Activated naive CD4-positive, alpha-beta T cell treated with anti-CD3 and anti-CD28 coated beads for 36 hours (primary cell): ENCODE data around the gene KIRREL3. TPM values are rescaled to one million over a fixed set of nuclear protein-coding genes. Genes with fewer than 3 reads are reported as not detected.

Experiments used
- CTCF ChIA-PET: fragments of 350-600 bp; sonication (Branson Sonifier 250); formaldehyde crosslinking; loops from one replicate; lab custom pipeline; 2021; ENCODE audit warnings: antibody characterized with exemption; lab: Charles Lee
- DNase-seq: peaks from one replicate; pipeline ENCODE4 v3.0.0-alpha.2; 2020
- H3K27ac Mint-ChIP-seq: one replicate; pipeline ENCODE4 v1.8.0; 2021; ENCODE audit warnings: mild to moderate bottlenecking, mixed read lengths
- H3K27me3 Mint-ChIP-seq: one replicate; pipeline ENCODE4 v1.8.0; 2021; ENCODE audit warnings: low read depth, mixed read lengths
- H3K36me3 Mint-ChIP-seq: one replicate; pipeline ENCODE4 v1.8.0; 2021; ENCODE audit warnings: low read depth, mixed read lengths
- H3K4me1 Mint-ChIP-seq: one replicate; pipeline ENCODE4 v1.8.0; 2021; ENCODE audit warnings: low read depth, mixed read lengths
- H3K4me3 Mint-ChIP-seq: one replicate; pipeline ENCODE4 v1.8.0; 2021; ENCODE audit warnings: mild to moderate bottlenecking, moderate library complexity, mixed read lengths
- H3K9me3 Mint-ChIP-seq: one replicate; pipeline ENCODE4 v1.8.0; 2021; ENCODE audit warnings: mixed read lengths
- intact Hi-C: fragments of 100-400 bp; cut with micrococcal nuclease; formaldehyde crosslinking; loops from one replicate; pipeline ENCODE4 v1.15.1; 2023
- total RNA-seq, 2 experiments: library from RNA; stranded (reverse); gene quantifications; one replicate each; pipeline ENCODE4 v1.2.3, GENCODE V29; 2021

The KIRREL3 gene
- total RNA-seq, 2 experiments from 2014 or later: not detected

DNA sequence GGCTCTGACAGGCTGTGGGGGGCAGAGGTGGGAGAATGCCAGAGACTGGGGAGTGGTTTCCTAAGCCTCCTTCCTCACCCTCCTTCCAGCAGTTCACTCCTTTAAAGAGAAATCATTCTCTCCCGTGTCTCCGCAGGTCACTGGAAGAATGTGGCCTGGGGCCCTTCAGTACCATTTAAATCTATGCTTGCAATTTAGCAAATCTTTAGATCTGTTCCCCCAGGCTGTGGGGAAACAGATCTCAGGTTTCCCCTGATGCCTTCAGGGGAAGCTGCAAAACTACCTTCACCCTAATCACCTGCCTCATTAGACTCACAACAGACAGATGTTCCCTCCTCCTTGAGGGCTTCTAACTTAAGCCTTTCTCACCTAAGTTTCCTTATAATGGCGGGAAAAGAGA, 55.3 kb downstream of the KIRREL3 start:
- no peaks in the 10 kb centered on the region for H3K9me3 Mint-ChIP-seq
- CTCF ChIA-PET: no interaction called here
- no peak overlapping the region for H3K4me3 Mint-ChIP-seq
- no peak for DNase-seq
- no peaks in the 10 kb centered on the region for H3K4me1 Mint-ChIP-seq
- no peak overlapping the region for H3K27ac Mint-ChIP-seq
- intact Hi-C loops: no loop called here
- H3K36me3 Mint-ChIP-seq: no peaks in the 10 kb centered on the region
- H3K27me3 Mint-ChIP-seq: peaks cover 3% of the 10 kb centered on the region

DNA sequence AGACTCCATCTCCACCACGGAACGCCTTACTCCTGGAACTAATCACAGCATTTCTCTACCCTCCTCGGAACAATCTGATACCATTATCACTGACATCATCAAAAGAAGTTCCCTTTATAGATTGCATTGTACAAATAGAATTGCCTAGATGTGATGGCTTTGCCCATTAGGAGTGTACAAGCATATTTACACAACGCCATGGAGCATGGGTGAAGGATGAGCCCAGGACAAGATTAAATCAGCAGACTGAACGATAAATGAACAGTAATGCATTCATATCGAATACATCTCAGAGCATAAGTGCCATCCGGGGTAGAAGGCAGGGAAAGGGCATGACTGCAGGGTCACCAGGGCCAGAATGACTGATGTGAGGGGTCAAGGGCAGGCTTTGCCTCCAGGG, 57.3 kb downstream of the KIRREL3 start:
- Mint-ChIP-seq H3K9me3 (no peaks in the 10 kb centered on the region), H3K4me1 (no peaks in the 10 kb centered on the region)

DNA sequence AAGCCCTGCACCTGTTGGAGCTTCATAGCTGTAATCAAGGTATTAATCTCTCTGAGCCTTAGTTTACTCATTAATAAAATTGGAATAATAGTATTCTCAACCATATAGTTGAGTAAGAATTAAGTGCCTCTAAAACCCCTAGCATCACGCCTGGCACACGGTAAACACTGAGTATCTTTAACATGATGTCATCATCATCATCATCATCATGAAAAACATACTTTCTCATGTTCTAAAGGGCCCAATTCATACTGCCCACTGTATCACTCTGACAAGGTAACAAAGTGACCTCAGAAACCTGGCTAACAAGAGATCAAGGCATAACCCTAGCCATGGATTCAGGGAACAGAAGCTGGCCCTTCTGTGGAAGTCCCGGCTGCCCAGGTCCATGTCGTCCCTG, 58.4 kb downstream of the KIRREL3 start:
- no peaks in the 10 kb centered on the region for H3K9me3 Mint-ChIP-seq
- H3K36me3 Mint-ChIP-seq: no peaks in the 10 kb centered on the region
- intact Hi-C loops: no loop called here
- CTCF ChIA-PET: no interaction called here
- H3K27ac Mint-ChIP-seq: no peak overlapping the region
- H3K27me3 Mint-ChIP-seq: no peaks in the 10 kb centered on the region
- no peaks in the 10 kb centered on the region for H3K4me1 Mint-ChIP-seq
- DNase-seq: no peak
- H3K4me3 Mint-ChIP-seq: no peak overlapping the region

More for the DNA sequence above, 57.3 kb downstream of the KIRREL3 start:
- Mint-ChIP-seq H3K27ac (no peak overlapping the region), H3K27me3 (no peaks in the 10 kb centered on the region), H3K4me3 (no peak overlapping the region), H3K36me3 (no peaks in the 10 kb centered on the region)
- intact Hi-C loops: no loop called here
- CTCF ChIA-PET: no interaction called here
- no peak for DNase-seq

DNA sequence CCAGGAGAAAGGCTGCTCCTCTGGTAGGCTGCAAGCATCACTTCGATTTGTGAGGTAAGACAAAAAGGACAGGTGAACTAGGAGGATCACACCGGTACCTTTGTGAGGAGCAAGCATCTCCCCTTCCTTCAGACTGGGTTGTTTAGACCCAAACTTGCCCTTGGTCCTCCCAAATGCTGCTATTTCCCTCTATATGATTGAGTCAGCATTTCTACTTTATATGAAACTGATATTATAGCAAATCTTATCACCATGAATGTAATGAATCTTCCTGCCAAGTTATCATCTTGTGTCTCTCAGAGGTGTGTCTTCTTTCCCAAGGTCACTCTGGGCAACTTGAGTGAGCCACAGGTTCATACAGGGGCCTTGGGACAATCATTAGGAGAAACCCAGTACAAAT, 61.0 kb downstream of the KIRREL3 start:
- Mint-ChIP-seq H3K27me3 (no peaks in the 10 kb centered on the region), H3K27ac (no peak overlapping the region), H3K4me3 (no peak overlapping the region), H3K36me3 (no peaks in the 10 kb centered on the region), H3K4me1 (no peaks in the 10 kb centered on the region), H3K9me3 (no peaks in the 10 kb centered on the region)
- DNase-seq: no peak
- CTCF ChIA-PET: no interaction called here
- intact Hi-C loops: no loop called here

DNA sequence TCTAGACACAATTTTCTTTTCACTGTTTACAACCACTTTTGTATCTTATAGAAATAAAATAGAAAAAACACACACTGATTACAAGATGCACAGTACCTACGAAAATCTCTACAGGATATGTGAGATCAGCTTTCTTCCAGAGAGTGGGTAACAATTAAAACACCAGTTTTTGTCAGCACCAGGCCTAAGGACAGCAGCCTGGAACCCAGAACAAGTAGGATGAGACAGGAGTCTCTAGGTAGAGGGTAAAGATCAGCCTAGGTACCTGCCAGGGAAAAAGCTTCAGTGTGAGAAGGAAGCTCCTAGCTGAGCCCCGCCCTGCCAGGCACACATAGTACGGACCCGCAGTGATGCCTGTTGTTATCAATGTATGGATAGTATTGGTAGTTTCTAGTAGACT, 61.9 kb downstream of the KIRREL3 start:
- Mint-ChIP-seq H3K36me3 (no peaks in the 10 kb centered on the region), H3K27me3 (no peaks in the 10 kb centered on the region), H3K9me3 (no peaks in the 10 kb centered on the region), H3K4me1 (no peaks in the 10 kb centered on the region), H3K27ac (no peak overlapping the region), H3K4me3 (no peak overlapping the region)
- intact Hi-C loops: no loop called here
- no peak for DNase-seq
- CTCF ChIA-PET: no interaction called here

DNA sequence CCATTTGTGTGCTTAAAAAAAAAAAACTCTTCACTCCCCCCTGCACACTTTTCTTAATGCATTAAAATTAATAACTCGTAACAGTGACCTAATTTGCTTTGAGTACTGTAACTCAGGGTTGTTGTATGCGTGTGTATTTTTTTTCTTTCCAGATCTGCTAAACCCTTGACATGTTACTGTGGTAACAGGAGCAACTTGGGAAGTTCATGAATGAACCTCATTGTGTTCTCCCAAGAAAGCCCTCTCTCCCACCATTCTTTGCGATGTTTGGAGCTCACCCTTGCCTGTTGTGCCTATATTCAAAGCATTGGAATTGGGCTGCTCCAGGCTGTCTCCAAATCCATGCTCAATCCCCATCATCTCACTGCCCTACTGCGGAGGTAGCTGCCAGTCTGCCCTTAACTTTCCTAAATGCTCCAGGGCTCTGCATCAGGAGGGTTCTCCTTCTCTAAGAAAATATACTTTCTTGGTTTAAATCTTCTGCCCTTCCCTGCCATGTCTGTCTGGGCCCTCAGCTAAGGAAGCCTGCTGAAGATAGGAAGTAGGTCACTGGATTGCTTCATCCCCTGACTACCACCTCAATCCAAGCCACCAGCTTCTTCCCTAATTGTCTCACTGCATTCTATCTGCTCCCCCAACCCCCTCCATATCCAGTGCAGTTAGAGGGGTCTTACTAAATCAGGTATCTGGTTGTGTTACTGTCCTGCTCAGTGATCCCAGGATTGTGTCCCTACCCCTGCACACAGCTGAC, 70.3 kb downstream of the KIRREL3 start:
- peaks cover 13% of the 10 kb centered on the region for H3K27me3 Mint-ChIP-seq
- H3K36me3 Mint-ChIP-seq: no peaks in the 10 kb centered on the region
- H3K9me3 Mint-ChIP-seq: no peaks in the 10 kb centered on the region
- H3K4me3 Mint-ChIP-seq: no peak overlapping the region
- intact Hi-C loops: no loop called here
- CTCF ChIA-PET: no interaction called here
- no peaks in the 10 kb centered on the region for H3K4me1 Mint-ChIP-seq
- DNase-seq: no peak
- no peak overlapping the region for H3K27ac Mint-ChIP-seq

DNA sequence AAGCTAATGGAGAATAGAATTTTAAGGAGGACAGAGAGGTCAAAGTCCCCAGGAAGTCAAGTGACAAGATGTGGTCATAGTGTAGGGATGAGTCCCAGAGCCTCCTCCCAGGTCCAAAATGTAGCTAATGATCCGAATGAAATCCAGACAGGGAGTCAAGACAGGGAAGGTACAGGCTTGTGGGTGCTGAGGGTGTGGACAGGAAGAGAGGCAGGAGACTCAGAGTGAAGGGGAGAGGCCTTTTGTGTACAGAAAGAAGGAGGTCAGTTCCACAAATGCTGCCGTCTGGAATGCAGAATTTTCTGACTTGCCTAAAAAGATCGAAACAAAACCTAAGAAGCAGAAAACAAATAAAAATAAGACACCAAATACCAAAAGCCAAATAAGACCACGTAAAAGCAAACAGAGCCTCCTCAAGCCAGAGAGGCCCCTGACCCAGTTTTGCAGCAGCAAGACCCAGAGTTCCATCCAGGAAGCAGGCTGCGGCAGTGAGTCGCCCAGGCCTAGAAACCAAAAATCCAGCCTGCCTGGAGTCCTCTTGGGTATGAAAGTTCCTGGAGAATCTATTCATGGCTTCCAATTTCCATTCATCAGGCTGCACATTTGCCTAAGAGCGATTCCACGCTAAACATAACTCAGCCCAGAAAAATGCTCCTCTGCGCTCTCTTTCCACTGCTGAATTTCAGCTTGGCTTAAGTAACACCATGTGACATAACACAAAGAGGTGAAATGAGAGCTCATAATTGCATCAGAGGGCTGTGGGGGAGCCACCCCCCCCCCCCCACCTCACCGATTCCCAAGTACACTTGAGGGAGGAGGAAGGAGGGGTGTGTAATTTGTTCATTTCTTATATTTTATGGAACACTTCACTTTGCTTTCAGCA, 71.2 kb downstream of the KIRREL3 start:
- H3K27me3 Mint-ChIP-seq: peaks cover 16% of the 10 kb centered on the region
- H3K4me3 Mint-ChIP-seq: no peak overlapping the region
- no peak for DNase-seq
- H3K36me3 Mint-ChIP-seq: no peaks in the 10 kb centered on the region
- CTCF ChIA-PET: no interaction called here
- intact Hi-C loops: no loop called here
- no peaks in the 10 kb centered on the region for H3K9me3 Mint-ChIP-seq
- no peaks in the 10 kb centered on the region for H3K4me1 Mint-ChIP-seq
- no peak overlapping the region for H3K27ac Mint-ChIP-seq

DNA sequence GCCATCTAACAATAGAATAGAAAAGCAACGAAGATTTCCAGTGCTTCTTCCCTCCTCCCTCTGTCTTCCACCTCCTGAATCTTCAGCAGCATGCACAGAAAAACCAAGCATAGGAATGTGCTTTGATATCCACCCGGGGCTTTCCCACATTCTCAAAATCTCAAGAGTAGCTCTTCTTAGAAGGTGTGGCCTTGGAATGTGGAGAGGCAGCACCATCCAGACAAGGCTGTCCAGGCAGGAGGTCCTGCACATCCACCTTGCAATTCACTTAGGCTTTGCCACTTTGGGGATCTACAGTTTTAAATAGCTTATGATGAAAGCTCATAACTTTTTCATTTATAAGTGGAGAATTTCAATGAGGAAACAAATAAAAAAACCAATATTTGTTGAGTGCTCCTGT, 72.9 kb downstream of the KIRREL3 start:
- Mint-ChIP-seq H3K9me3 (no peaks in the 10 kb centered on the region), H3K36me3 (no peaks in the 10 kb centered on the region), H3K4me1 (no peaks in the 10 kb centered on the region), H3K27me3 (peaks cover 11% of the 10 kb centered on the region), H3K27ac (no peak overlapping the region), H3K4me3 (no peak overlapping the region)
- CTCF ChIA-PET: no interaction called here
- no peak for DNase-seq
- intact Hi-C loops: no loop called here

DNA sequence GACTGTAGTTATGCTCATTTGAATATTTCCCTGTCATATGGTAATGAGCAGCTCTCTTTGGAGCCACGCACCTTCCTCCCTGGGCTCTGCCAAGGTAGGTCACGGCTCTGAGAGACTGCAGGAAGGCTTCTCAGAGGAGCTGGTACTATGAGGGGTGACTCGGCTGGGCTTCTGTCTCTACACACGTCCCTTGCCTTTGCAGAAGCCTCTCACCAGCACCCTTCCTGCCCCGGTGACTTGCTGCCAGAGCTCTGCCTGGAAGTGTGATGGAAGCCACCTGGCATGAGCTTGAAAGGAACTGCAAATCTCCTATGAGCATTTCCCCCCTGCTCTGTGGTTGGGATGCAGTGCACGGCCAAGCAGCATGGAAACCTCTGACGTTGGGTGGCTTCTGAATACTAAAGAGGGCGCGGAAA, 74.2 kb downstream of the KIRREL3 start:
- H3K9me3 Mint-ChIP-seq: no peaks in the 10 kb centered on the region
- no peaks in the 10 kb centered on the region for H3K4me1 Mint-ChIP-seq
- CTCF ChIA-PET: no interaction called here
- DNase-seq: no peak
- H3K27ac Mint-ChIP-seq: no peak overlapping the region
- peaks cover 11% of the 10 kb centered on the region for H3K27me3 Mint-ChIP-seq
- H3K36me3 Mint-ChIP-seq: no peaks in the 10 kb centered on the region
- intact Hi-C loops: no loop called here
- H3K4me3 Mint-ChIP-seq: no peak overlapping the region

DNA sequence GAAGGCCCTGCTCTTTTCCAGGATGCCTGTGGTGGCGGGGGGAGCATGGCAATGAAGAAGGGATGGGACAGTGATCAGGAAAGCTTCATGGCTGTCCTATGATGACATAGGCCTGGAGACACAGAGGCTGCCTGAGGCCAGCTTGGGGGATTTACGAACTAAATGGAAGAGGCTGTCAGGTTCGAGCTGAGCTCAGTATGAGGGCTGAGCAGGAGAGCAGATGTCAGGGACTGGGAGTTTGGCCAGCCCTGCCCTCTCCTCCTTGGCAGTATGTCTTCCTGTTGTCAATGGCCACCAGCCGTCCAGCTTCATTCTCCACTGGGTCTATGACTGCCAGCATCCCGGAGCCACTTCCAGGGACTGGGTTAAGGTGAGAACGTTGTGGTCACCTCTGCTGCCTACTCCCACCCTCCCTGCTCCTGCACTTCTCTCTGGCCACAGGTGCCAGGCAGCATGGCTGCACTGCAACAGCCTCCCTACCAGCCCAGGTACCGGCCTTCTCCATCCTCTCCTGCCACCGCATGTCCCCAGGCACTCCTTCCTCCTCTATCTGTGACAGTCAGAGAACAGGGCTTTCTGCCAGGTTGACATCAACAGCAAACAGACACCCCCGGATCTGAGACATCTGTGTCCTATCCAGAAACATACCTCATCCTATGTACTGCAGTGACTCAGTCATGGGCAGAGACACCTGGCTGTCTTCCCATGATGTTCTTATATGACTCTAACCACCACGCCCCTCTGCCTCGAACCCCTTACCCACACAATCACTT, 75.1 kb downstream of the KIRREL3 start:
- Mint-ChIP-seq H3K36me3 (no peaks in the 10 kb centered on the region), H3K4me1 (no peaks in the 10 kb centered on the region), H3K4me3 (no peak overlapping the region), H3K27ac (no peak overlapping the region), H3K27me3 (peaks cover 11% of the 10 kb centered on the region), H3K9me3 (no peaks in the 10 kb centered on the region)
- CTCF ChIA-PET: no interaction called here
- no peak for DNase-seq
- intact Hi-C loops: no loop called here

DNA sequence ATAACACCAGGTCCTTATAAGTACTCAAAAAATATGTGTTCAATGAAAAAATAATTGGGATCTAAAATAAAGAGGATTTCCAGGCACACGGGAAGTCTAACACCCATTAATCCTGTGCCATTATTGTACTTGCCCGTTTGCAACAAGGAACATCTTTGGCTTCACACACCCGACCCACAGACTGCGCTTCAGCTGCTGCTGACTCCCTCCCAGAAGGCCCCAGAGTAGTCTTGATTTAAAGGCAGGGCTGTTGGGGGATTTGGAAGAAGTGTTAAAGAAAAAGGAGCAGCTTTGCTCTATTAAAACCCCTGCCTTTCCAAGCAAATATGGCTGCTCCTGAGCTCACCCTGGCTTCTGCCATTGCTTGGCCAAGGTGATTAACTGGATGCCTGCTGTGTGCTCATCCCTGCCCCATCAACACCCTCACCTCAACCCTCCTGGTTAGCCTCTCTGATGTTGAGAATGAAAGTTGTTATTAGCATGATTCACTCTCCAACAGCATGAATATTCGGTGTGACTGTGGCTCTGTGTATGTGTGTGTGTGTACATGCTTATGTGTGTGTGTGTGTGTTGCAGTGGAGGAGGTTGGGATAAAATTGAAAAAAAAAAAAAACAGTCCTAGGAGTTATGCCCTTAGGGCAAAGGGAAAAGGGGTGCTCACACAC, 76.1 kb downstream of the KIRREL3 start:
- Mint-ChIP-seq H3K4me1 (no peaks in the 10 kb centered on the region), H3K4me3 (no peak overlapping the region), H3K9me3 (no peaks in the 10 kb centered on the region), H3K27me3 (peaks cover 11% of the 10 kb centered on the region), H3K27ac (no peak overlapping the region), H3K36me3 (no peaks in the 10 kb centered on the region)
- CTCF ChIA-PET: no interaction called here
- DNase-seq: no peak
- intact Hi-C loops: no loop called here

DNA sequence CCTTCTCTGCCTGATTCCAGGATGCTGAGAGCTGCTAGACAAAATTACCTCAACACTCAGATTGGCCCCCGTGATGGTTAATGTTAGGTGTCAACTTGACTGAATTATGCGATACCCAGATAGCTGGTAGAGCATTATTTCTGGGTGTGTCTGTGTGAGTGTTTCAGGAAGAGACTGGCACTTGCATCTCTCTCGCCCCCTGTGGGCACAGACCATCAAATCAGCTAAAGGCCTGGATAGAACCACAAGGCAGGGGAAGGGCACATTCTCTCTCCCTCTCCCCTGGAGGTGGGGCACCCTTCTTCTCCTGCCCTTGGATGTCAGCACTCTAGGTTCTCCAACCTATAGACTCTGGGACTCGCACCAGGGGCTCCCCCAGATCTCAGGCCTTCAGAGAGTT, 79.7 kb downstream of the KIRREL3 start:
- no peak overlapping the region for H3K4me3 Mint-ChIP-seq

More for the DNA sequence above, 79.7 kb downstream of the KIRREL3 start:
- Mint-ChIP-seq H3K27ac (no peak overlapping the region), H3K9me3 (no peaks in the 10 kb centered on the region), H3K4me1 (no peaks in the 10 kb centered on the region), H3K36me3 (no peaks in the 10 kb centered on the region), H3K27me3 (peaks cover 5% of the 10 kb centered on the region)
- CTCF ChIA-PET: no interaction called here
- no peak for DNase-seq
- intact Hi-C loops: no loop called here
